Sigmoid colon (tissue), 3 donors: ENCODE results near the gene SMYD3.

ENCODE experiments used
- CTCF ChIP-seq, 4 experiments: fragments of 450-650 bp in 3 of 4; fragments of 200-600 bp in 1 of 4; IDR thresholded peaks; one replicate each; pipeline ENCODE4 v1.5.1; 2016 to 2019; ENCODE audit warnings: antibody characterized with exemption in 4 of 4, mild to moderate bottlenecking in 3 of 4, moderate library complexity in 2 of 4
- POLR2A ChIP-seq, 2 donors: fragments of 450-650 bp; IDR thresholded peaks; one replicate each; pipeline ENCODE4 v1.6.1; 2016; ENCODE audit warnings: antibody characterized with exemption in 2 of 2, mild to moderate bottlenecking in 2 of 2, moderate library complexity in 2 of 2

- no peak for TF ChIP-seq CTCF (IDR thresholded peaks at IDR 0.05)
- no peak for TF ChIP-seq POLR2A (IDR thresholded peaks at IDR 0.05)
Measured at GRCh38 chr1:246516126-246516525, 9.0 kb upstream of the SMYD3 start.
